Keratinocyte (primary cell): ENCODE results near the gene DOCK11. TPM values are rescaled to one million over a fixed set of nuclear protein-coding genes. Genes with fewer than 3 reads are reported as not detected.

Experiments used
- DNase-seq: peaks from one replicate; pipeline ENCODE4 v3.0.0-alpha.2; 2011; ENCODE audit warnings: low read depth, missing footprints, low spot score
- FAIRE-seq: peaks from 2 replicates; lab custom pipeline; 2011; peaks lifted over from hg19 to GRCh38; lab: Jason Lieb, UNC
- H2AFZ ChIP-seq: 2 replicates; pipeline ENCODE4 v1.6.0; 2012; ENCODE audit warnings: low read length, control low read depth, inconsistent platforms; ENCODE audit not compliant: control insufficient read depth
- H3K27ac ChIP-seq: 2 replicates; pipeline ENCODE4 v1.5.1; 2011; ENCODE audit warnings: low read length; ENCODE audit not compliant: control insufficient read depth, insufficient read depth
- H3K27me3 ChIP-seq: 3 replicates; pipeline ENCODE4 v1.6.0; 2011; ENCODE audit warnings: low read length; ENCODE audit not compliant: control insufficient read depth, insufficient read depth; ENCODE audit errors: extremely low read depth
- H3K36me3 ChIP-seq, 2 experiments: 2 replicates in 1 of 2; 3 replicates in 1 of 2; pipeline ENCODE4 v1.5.1; 2011; ENCODE audit warnings: low read length in 2 of 2, mild to moderate bottlenecking in 1 of 2; ENCODE audit not compliant: control insufficient read depth in 2 of 2, insufficient read depth in 2 of 2; ENCODE audit errors: extremely low read depth in 1 of 2
- H3K4me1 ChIP-seq: 3 replicates; pipeline ENCODE4 v1.5.1; 2011; ENCODE audit warnings: low read length; ENCODE audit not compliant: control insufficient read depth, insufficient read depth; ENCODE audit errors: extremely low read depth
- H3K4me2 ChIP-seq: 3 replicates; pipeline ENCODE4 v1.6.0; 2011; ENCODE audit warnings: low read depth, low read length; ENCODE audit not compliant: control insufficient read depth, insufficient read depth; ENCODE audit errors: extremely low read depth
- H3K4me3 ChIP-seq, 3 experiments: fragments of 200-600 bp in 1 of 3; sonication (generic) in 1 of 3; 2 replicates in 2 of 3; 3 replicates in 1 of 3; pipeline ENCODE4 v1.5.1; 2011 to 2016; ENCODE audit warnings: low read length in 3 of 3, mild to moderate bottlenecking in 3 of 3, control low read depth in 2 of 3, inconsistent platforms in 1 of 3, low read depth in 1 of 3, mixed read lengths in 1 of 3, mixed run types in 1 of 3, moderate library complexity in 1 of 3; ENCODE audit not compliant: control insufficient read depth in 2 of 3, insufficient read depth in 2 of 3; ENCODE audit errors: extremely low read depth in 1 of 3
- H3K79me2 ChIP-seq: 2 replicates; pipeline ENCODE4 v1.6.0; 2012; ENCODE audit warnings: low read length; ENCODE audit not compliant: control insufficient read depth, insufficient read depth
- H3K9ac ChIP-seq: 3 replicates; pipeline ENCODE4 v1.6.0; 2011; ENCODE audit warnings: low read length; ENCODE audit not compliant: control insufficient read depth, insufficient read depth; ENCODE audit errors: extremely low read depth
- H3K9me1 ChIP-seq: 3 replicates; pipeline ENCODE4 v1.6.0; 2011; ENCODE audit warnings: low read length; ENCODE audit not compliant: control insufficient read depth, insufficient read depth; ENCODE audit errors: extremely low read depth
- H3K9me3 ChIP-seq: 2 replicates; pipeline ENCODE4 v1.5.1; 2012; ENCODE audit warnings: low read depth, low read length; ENCODE audit not compliant: control insufficient read depth
- H4K20me1 ChIP-seq: 3 replicates; pipeline ENCODE4 v1.6.0; 2011; ENCODE audit warnings: low read length; ENCODE audit not compliant: control insufficient read depth, insufficient read depth; ENCODE audit errors: extremely low read depth
- CTCF ChIP-seq, 3 experiments: IDR thresholded peaks in 1 of 3; conservative IDR thresholded peaks in 1 of 3; optimal IDR thresholded peaks in 1 of 3; 2 replicates in 2 of 3; 3 replicates in 1 of 3; pipeline versions ENCODE3 to v1.5.1; 2011; ENCODE audit warnings: low read length in 3 of 3, mild to moderate bottlenecking in 3 of 3, moderate library complexity in 2 of 3, control low read depth in 1 of 3, inconsistent platforms in 1 of 3; ENCODE audit not compliant: insufficient read depth in 2 of 3; ENCODE audit errors: extremely low read depth in 1 of 3
- EZH2 ChIP-seq: IDR thresholded peaks from one replicate; pipeline ENCODE4 v1.6.1; 2012; ENCODE audit warnings: inconsistent platforms, mild to moderate bottlenecking, low read length, moderate library complexity
- dilution Hi-C: fragments of 300-500 bp; cut with MboI; formaldehyde crosslinking; loops from one replicate; pipeline ENCODE4 v1.7.0; 2020; ENCODE audit warnings: low sequenced_read_pairs; ENCODE audit not compliant: extremely low pct_ligation_motif_present
- polyA plus RNA-seq, 5 experiments: library from polyadenylated mRNA; depleted of rRNA in 3 of 5; stranded (reverse) in 3 of 5; stranded (forward) in 1 of 5; unstranded in 1 of 5; fragments of >200 nt; gene quantifications; 1 replicate in 1 of 5; 2 replicates in 3 of 5; 3 replicates in 1 of 5; pipeline versions ENCODE4 v1.2.1 to v1.2.3, GENCODE V29; 2011 to 2012; ENCODE audit warnings: missing spikeins in 2 of 5, low read depth in 1 of 5, low replicate concordance in 1 of 5

DOCK11 gene
- polyA plus RNA-seq, 1 donor (not counting 4 experiments of a cell fraction or from before 2014, with no cell fraction given), result 4.6 TPM

GRCh38 chrX:118497180-118497818 is 1.7 kb downstream of the DOCK11 start:
- Histone ChIP-seq H3K27me3 (no peaks in the 10 kb centered on the region), H3K9me3 (no peaks in the 10 kb centered on the region), H3K4me1 (no peaks in the 10 kb centered on the region), H2AFZ (no peak overlapping the region), H3K9me1 (no peaks in the 10 kb centered on the region), H4K20me1 (no peaks in the 10 kb centered on the region), H3K4me3 (no peak overlapping the region), H3K9ac (no peak overlapping the region), H3K36me3 (no peaks in the 10 kb centered on the region), H3K4me2 (peak overlapping the region; percentile 71), H3K27ac (no peak overlapping the region), H3K79me2 (no peaks in the 10 kb centered on the region)
- DNase-seq, result no peak
- dilution Hi-C loops, result no loop called here
- no peak for FAIRE-seq
- TF ChIP-seq EZH2 (no peak), CTCF (optimal IDR thresholded peaks at IDR 0.05 in 1 of 3, IDR thresholded peaks at IDR 0.05 in 1 of 3, conservative IDR thresholded peaks at IDR 0.05 in 1 of 3; ENCODE audit: extremely low read depth in 1 of 3, insufficient read depth in 2 of 3, low read length in 3 of 3) (no peak)

GRCh38 chrX:118498351-118498750 is 2.7 kb downstream of the DOCK11 start:
- Histone ChIP-seq H3K79me2 (no peaks in the 10 kb centered on the region), H3K9me1 (no peaks in the 10 kb centered on the region), H3K27ac (no peak overlapping the region), H3K9ac (no peak overlapping the region), H3K27me3 (no peaks in the 10 kb centered on the region), H3K9me3 (no peaks in the 10 kb centered on the region), H3K4me1 (no peaks in the 10 kb centered on the region), H3K36me3 (no peaks in the 10 kb centered on the region), H4K20me1 (no peaks in the 10 kb centered on the region), H2AFZ (no peak overlapping the region), H3K4me3 (no peak overlapping the region), H3K4me2 (no peak overlapping the region)
- FAIRE-seq, result no peak
- TF ChIP-seq CTCF (optimal IDR thresholded peaks at IDR 0.05 in 1 of 3, IDR thresholded peaks at IDR 0.05 in 1 of 3, conservative IDR thresholded peaks at IDR 0.05 in 1 of 3; ENCODE audit: extremely low read depth in 1 of 3, insufficient read depth in 2 of 3, low read length in 3 of 3), result no peak
- TF ChIP-seq EZH2, result no peak
- dilution Hi-C loops, result no loop called here
- no peak for DNase-seq
